Neuron (in vitro differentiated cells): Measurements from ENCODE around the gene SESN2.

Experiments used
- H2AFZ ChIP-seq: one replicate; pipeline ENCODE4 v1.6.1; 2013; ENCODE audit warnings: low read depth, mild to moderate bottlenecking, inconsistent platforms, low read length, moderate library complexity
- H3K27me3 ChIP-seq: one replicate; pipeline ENCODE4 v1.6.1; 2013; ENCODE audit warnings: low read length; ENCODE audit not compliant: insufficient read depth
- H3K36me3 ChIP-seq: one replicate; pipeline ENCODE4 v1.6.1; 2013; ENCODE audit warnings: low read length; ENCODE audit not compliant: insufficient read depth
- H3K4me1 ChIP-seq: one replicate; pipeline ENCODE4 v1.6.1; 2013; ENCODE audit warnings: low read length; ENCODE audit not compliant: insufficient read depth
- H3K4me3 ChIP-seq: 2 replicates; pipeline ENCODE4 v1.5.1; 2013; ENCODE audit warnings: mild to moderate bottlenecking, low read length, moderate library complexity
- H3K9me3 ChIP-seq: one replicate; pipeline ENCODE4 v1.6.1; 2013; ENCODE audit warnings: low read length

SESN2 gene

GRCh38 chr1:28282426-28283407 lies 23.4 kb downstream of the SESN2 start:
- Histone ChIP-seq H3K27me3 (no peaks in the 10 kb centered on the region), H3K4me3 (no peak overlapping the region), H2AFZ (no peak overlapping the region), H3K4me1 (no peaks in the 10 kb centered on the region), H3K9me3 (no peaks in the 10 kb centered on the region), H3K36me3 (peaks cover 50% of the 10 kb centered on the region)

GRCh38 chr1:28286111-28286510 lies 26.8 kb downstream of the SESN2 start:
- Histone ChIP-seq H2AFZ (no peak overlapping the region), H3K9me3 (no peaks in the 10 kb centered on the region), H3K36me3 (peaks cover 21% of the 10 kb centered on the region), H3K27me3 (no peaks in the 10 kb centered on the region), H3K4me3 (no peak overlapping the region), H3K4me1 (no peaks in the 10 kb centered on the region)

DNA sequence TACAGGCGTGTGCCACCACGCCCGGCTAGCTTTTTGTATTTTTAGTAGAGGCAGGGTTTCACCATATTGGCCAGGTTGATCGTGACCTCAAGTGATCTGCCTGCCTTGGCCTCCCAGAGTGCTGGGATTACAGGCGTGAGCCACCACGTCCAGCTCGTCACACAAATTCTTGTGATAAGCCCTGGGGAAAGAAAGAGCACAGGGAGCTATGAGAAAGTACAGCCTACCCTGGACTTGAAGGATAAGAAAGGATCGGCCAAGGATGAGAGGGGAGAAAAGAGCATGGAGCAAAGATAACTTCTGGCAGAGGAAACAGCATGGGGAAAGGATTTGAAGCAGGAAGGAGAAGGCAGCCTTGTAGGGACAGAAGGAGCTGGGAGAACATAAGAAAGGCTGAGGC lies 29.2 kb downstream of the SESN2 start:
- no peaks in the 10 kb centered on the region for H3K9me3 ChIP-seq
- H3K36me3 ChIP-seq: no peaks in the 10 kb centered on the region
- no peak overlapping the region for H3K4me3 ChIP-seq
- no peak overlapping the region for H2AFZ ChIP-seq
- no peaks in the 10 kb centered on the region for H3K27me3 ChIP-seq
- no peaks in the 10 kb centered on the region for H3K4me1 ChIP-seq

DNA sequence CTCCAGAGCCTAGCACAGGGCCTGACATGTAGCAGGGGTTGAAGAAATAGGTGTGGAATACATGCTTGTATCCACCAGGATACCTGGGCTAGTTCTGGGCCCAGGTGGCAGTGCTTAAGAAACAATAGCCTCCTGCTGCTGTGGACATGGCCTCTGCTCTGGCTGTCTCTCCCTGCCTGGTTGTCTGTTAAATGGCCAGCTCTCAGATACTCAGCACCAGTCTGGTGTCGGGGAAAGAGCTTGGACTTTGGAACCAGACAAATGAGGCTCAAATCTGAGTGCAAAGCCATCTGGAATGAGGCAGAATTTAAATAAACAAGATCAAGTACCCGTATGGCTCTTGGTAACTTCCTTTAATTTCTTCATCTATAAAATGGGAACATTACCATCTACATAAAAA lies 31.5 kb downstream of the SESN2 start:
- H3K27me3 ChIP-seq: no peaks in the 10 kb centered on the region
- H3K9me3 ChIP-seq: no peaks in the 10 kb centered on the region
- no peak overlapping the region for H2AFZ ChIP-seq
- H3K4me1 ChIP-seq: no peaks in the 10 kb centered on the region
- H3K4me3 ChIP-seq: no peak overlapping the region
- no peaks in the 10 kb centered on the region for H3K36me3 ChIP-seq

DNA sequence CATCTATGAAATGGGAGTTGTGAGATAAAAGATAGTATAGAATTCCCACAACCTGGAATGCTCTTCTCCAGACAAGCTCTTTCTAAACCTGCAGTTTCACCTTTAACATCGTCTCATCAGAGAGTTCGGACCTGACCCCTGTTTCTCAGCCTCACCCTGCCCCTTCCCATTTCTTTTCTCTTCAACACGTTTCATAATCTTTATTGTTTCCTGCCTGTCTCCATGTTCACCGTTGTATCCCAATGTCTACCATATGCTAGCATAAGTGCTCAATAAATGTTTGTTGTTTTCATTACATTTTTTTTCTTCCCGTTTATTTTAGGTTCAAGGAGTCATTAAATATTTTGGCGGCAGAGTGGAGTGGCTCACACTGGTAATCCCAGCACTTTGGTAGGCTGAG lies 32.4 kb downstream of the SESN2 start:
- peaks cover 2% of the 10 kb centered on the region for H3K4me1 ChIP-seq
- H3K9me3 ChIP-seq: no peaks in the 10 kb centered on the region
- H2AFZ ChIP-seq: no peak overlapping the region
- no peaks in the 10 kb centered on the region for H3K36me3 ChIP-seq
- no peak overlapping the region for H3K4me3 ChIP-seq
- H3K27me3 ChIP-seq: no peaks in the 10 kb centered on the region

- Histone ChIP-seq H3K9me3 (peaks cover 3% of the 10 kb centered on the region), H3K36me3 (no peaks in the 10 kb centered on the region), H3K4me1 (peaks cover 8% of the 10 kb centered on the region), H2AFZ (no peak overlapping the region), H3K27me3 (no peaks in the 10 kb centered on the region), H3K4me3 (no peak overlapping the region)
Observed at GRCh38 chr1:28295936-28296335, 36.6 kb downstream of the SESN2 start.

DNA sequence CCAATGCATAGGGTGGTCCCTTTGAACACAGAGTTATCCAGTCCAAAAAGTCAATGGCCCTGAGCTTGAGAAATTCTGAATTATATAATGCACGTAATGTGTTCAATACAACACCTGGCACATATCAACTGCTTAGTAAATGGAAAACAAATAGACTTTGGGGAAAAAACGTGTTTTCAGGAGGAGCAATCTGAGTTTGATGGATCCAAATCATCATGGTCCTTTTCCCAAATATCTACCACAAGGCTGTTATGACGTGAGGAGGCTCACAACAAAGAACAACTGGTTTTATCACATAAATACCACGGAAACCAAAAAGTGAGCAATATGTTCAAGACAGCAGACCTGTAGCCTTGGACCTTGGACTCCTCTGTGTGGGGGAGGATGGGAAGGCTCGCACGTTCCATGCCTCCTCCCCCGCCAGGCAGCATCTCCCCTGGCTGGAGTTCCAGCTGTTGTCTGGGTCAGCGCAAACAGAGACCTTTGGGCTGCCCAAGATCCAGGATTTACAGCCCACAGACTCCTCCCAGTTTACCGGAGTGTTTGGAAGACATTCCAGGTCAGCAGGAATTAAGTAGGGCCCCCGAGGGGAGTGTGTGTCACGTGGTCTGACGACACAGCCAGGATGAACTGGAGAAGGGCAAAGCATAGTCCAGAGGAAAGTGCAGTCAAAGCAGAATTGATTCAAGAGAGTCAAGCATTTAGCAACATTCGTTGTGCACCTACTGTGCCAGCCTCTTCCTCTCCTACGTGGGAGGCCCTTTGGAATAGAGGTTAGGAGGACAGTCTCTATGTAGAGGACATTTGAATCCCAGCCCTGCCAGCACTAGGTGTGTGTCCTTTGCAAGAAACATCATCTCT lies 37.3 kb downstream of the SESN2 start:
- H3K4me3 ChIP-seq: peak overlapping the region; percentile 32

GRCh38 chr1:28297826-28298225 lies 38.5 kb downstream of the SESN2 start:
- peaks cover 8% of the 10 kb centered on the region for H3K4me1 ChIP-seq
- H3K4me3 ChIP-seq: no peak overlapping the region
- H3K27me3 ChIP-seq: no peaks in the 10 kb centered on the region
- peaks cover 3% of the 10 kb centered on the region for H3K9me3 ChIP-seq
- no peaks in the 10 kb centered on the region for H3K36me3 ChIP-seq
- no peak overlapping the region for H2AFZ ChIP-seq

More for the DNA sequence above, 37.3 kb downstream of the SESN2 start:
- Histone ChIP-seq H3K27me3 (no peaks in the 10 kb centered on the region), H3K9me3 (peaks cover 3% of the 10 kb centered on the region), H2AFZ (peak overlapping the region; percentile 54), H3K4me1 (peaks cover 8% of the 10 kb centered on the region), H3K36me3 (no peaks in the 10 kb centered on the region)

- Histone ChIP-seq H3K9me3 (peaks cover 3% of the 10 kb centered on the region), H3K4me1 (peaks cover 8% of the 10 kb centered on the region), H2AFZ (no peak overlapping the region), H3K4me3 (no peak overlapping the region), H3K36me3 (no peaks in the 10 kb centered on the region), H3K27me3 (no peaks in the 10 kb centered on the region)
Observed at GRCh38 chr1:28298438-28298837, 39.1 kb downstream of the SESN2 start.

DNA sequence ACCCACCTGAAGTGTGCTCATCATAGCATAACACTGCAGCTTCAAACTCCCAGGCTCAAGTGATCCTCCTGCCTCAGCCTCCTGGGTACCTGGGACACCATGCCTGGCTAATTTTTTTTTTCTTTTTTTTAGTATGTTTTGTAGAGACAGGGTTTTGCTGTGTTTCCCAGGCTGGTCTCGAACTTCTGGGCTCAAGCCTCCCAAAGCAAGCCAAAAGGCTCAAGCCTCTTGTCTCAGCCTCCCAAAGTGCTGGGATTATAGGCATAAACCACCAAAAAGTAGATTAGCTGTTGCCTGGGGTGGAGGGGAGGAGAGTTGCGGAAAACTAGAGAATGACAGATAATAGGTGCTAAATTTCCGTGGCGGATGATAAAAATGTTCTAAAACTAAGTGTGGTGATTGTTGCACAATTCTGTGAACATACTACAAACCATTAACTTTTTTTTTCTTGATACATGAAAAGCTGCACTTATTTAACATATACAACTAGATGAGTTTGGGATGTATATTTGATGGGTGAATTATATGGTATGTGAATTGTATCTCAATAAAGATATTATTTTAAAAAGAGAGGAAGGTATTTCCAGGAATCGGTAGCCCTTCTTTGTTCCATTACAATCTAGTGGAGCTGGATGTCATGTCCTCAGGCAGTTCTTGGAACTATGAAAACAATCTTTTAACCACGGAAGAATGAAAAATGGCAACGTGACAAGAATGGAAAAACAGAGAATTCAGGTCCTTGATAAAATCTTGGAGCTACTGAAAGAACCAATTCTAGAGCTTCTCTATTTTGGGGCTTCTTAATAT lies 42.3 kb downstream of the SESN2 start:
- Histone ChIP-seq H3K27me3 (no peaks in the 10 kb centered on the region), H3K4me1 (peaks cover 7% of the 10 kb centered on the region), H3K9me3 (peaks cover 3% of the 10 kb centered on the region), H2AFZ (no peak overlapping the region), H3K36me3 (no peaks in the 10 kb centered on the region), H3K4me3 (no peak overlapping the region)

DNA sequence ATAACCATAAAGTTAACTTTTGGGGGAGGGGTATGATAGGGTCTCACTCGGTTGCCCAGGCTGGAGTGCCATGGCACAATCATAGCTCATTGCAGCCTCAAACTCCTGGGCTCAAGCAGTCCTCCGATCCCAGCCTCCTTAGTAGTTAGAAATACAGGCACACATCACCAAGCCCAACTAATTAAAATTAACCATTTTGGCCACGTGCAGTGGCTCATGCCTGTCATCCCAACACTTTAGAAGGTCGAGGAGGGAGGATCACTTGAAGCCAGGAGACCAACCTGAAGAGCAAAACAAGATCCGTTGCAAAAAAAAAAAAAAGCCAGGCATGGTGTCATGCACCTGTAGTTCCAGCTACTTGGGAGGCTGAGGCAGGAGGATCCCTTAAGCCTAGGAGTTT lies 42.9 kb downstream of the SESN2 start:
- Histone ChIP-seq H2AFZ (no peak overlapping the region), H3K27me3 (no peaks in the 10 kb centered on the region), H3K4me3 (no peak overlapping the region)

DNA sequence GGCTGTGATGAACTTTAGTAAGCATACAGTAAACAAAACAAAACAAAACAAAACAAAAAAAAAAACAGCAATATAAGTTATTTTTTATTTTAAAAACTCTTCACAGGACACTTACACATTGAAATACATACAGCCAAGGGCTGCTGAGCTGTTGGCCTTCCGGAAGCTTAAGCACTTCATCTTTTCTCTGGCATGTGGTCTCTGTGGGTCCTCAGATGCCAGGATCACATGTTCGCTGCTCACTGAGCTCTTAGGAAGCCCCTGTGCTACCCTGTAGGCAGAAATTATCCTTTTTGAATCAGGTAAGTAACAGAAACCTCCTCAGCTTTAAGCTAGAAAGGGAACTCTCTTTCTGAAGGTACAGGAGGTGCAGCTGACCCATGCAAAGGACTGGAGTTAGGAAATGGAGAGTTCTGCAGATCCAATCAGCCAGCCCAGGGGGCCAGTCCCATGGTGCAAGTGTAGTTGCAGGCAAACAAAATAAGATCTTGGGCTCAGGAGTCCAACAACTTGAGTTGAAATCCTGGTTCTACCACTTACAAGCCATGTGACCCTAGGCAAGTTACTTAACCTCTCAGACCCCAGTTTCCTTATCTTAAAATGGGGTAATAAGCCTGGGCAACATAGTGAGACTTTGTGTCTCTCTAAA lies 47.1 kb downstream of the SESN2 start:
- Histone ChIP-seq H3K9me3 (no peaks in the 10 kb centered on the region), H3K36me3 (no peaks in the 10 kb centered on the region), H2AFZ (no peak overlapping the region), H3K4me3 (no peak overlapping the region), H3K4me1 (no peaks in the 10 kb centered on the region), H3K27me3 (no peaks in the 10 kb centered on the region)

More for the DNA sequence above, 42.9 kb downstream of the SESN2 start:
- Histone ChIP-seq H3K9me3 (peaks cover 3% of the 10 kb centered on the region), H3K4me1 (peaks cover under 1% of the 10 kb centered on the region), H3K36me3 (no peaks in the 10 kb centered on the region)
